ENCODE measurements around the gene COL4A2.

- TF ChIP-seq CTCF (IDR thresholded peaks at IDR 0.05) (no peak), EP300 (IDR thresholded peaks at IDR 0.05) (no peak)
Observed at GRCh38 chr13:110273254-110273653, 33.8 kb upstream of the COL4A2 start.

All from ovary (tissue), 3 donors.